Activated CD8-positive, alpha-beta memory T cell treated with anti-CD3 and anti-CD28 coated beads, Interleukin-2, amount 50 U/mL, for 4 hours (primary cell): ENCODE data around the gene NUDT14.

Experiments
- DNase-seq: peaks from one replicate; pipeline ENCODE4 v3.0.0-alpha.2; 2020

The NUDT14 gene

DNA sequence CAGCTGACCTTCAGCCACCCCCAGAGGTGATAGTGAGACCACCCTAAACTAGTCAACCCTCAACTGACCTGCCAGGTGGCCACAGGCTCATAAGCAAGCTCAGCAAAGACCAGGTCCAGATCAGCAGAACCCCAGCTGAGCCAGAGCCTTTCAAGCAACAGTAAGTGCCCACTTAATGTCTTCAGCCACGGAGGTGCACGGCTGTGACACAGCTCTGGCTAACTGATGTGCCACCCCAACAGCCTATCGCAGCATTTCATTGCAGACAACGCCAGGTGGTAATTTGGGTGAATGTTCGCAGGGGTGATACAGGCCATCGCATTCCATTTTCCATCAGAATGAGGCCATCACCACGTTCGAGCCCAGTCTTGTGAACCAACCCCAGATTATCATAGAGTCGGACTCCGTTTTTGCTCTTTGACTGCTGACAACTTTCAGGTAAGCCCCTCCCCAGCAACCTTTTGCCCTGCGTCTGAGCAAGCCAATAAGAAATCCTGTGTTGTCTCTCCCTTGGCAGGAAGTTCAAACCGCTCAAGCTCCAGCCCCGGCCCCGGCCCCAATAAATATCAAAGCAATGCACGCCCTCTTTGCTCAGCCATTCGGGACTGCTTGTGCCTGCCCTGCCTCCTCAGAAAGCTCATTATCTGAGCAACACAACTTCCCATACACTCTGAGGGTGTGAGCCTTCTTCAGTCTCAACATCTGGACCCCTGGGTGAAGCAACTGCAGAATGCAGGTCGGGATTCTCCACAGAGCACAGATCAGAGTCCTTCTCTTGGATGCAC lies 56.9 kb downstream of the NUDT14 start:
- DNase-seq, result no peak

DNA sequence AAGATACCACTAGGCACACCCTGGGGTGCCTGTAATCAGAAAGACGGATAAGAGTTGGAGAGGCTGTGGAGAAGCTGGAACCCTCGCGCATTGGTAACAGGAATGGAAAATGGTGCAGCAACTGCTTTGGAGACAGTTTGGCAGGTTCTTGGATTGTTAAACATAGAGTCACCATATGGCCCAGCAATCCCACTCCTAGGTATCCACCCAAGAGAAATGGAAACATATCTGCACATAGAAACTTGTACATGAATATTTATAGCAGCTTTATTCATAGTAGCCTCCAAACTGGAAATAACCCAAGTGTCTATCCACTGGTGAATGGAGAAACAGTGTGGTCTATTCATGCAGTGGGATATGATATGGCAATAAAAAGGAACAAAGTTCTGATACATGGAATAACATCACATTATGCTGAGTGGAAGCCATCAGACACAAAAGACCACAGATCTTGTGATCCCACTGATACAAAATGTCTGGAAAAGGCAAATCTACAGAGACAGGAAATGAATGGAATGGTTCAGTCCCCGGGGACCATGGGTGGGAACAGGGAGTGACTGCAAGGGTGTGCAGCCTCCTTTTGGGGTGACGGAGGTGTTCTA lies 57.9 kb downstream of the NUDT14 start:
- no peak for DNase-seq
